Endothelial cell of umbilical vein (primary cell): ENCODE results near the gene NUDT5. TPM values are rescaled to one million over a fixed set of nuclear protein-coding genes. Genes with fewer than 3 reads are reported as not detected.

Experiments
- BruUV-seq: library from RNA; stranded (reverse); fragments of 400-500 nt; replicated peaks from 2 replicates; lab custom pipeline; 2021; lab: Mats Ljungman, UMichigan
- CTCF ChIA-PET: fragments of 300-600, 350-600 bp; sonication (Branson Sonifier 250); formaldehyde crosslinking; loops from one replicate; lab custom pipeline; 2021; ENCODE audit warnings: antibody characterized with exemption, inconsistent platforms; lab: Charles Lee
- POLR2A ChIA-PET: fragments of 300-600, 350-600 bp; sonication (Branson Sonifier 250); formaldehyde crosslinking; loops from one replicate; lab custom pipeline; 2021; ENCODE audit warnings: antibody characterized with exemption, inconsistent platforms; lab: Charles Lee
- DNase-seq: peaks from one replicate; pipeline ENCODE4 v3.0.0-alpha.2; 2011; ENCODE audit warnings: low read depth, low spot score
- FAIRE-seq: peaks from 2 replicates; lab custom pipeline; 2011; peaks lifted over from hg19 to GRCh38; lab: Jason Lieb, UNC
- H2AFZ ChIP-seq: 2 replicates; pipeline ENCODE4 v1.6.0; 2012; ENCODE audit warnings: low read depth, low read length, control low read depth, inconsistent platforms
- H3K27ac ChIP-seq: 2 replicates; pipeline ENCODE4 v1.5.1; 2011; ENCODE audit warnings: low read depth, mild to moderate bottlenecking, control low read depth, low read length, moderate library complexity; ENCODE audit not compliant: insufficient read depth
- H3K27me3 ChIP-seq, 2 experiments: 2 replicates each; pipeline versions ENCODE4 v1.6.0 to v1.6.1; 2011; ENCODE audit warnings: low read length in 2 of 2, mixed read lengths in 1 of 2; ENCODE audit not compliant: control insufficient read depth in 2 of 2, insufficient read depth in 2 of 2
- H3K36me3 ChIP-seq, 2 experiments: 2 replicates in 1 of 2; 3 replicates in 1 of 2; pipeline ENCODE4 v1.5.1; 2011; ENCODE audit warnings: low read length in 2 of 2, mild to moderate bottlenecking in 1 of 2, moderate library complexity in 1 of 2; ENCODE audit not compliant: control insufficient read depth in 2 of 2, insufficient read depth in 2 of 2; ENCODE audit errors: extremely low read depth in 1 of 2
- H3K4me1 ChIP-seq: 3 replicates; pipeline ENCODE4 v1.5.1; 2011; ENCODE audit warnings: mild to moderate bottlenecking, low read length; ENCODE audit not compliant: control insufficient read depth, insufficient read depth; ENCODE audit errors: extremely low read depth
- H3K4me2 ChIP-seq: 2 replicates; pipeline ENCODE4 v1.6.1; 2011; ENCODE audit warnings: low read length, control low read depth, mixed read lengths; ENCODE audit not compliant: insufficient read depth
- H3K4me3 ChIP-seq, 3 experiments: fragments of 200-600 bp in 1 of 3; sonication (generic), shearing (Covaris generic) in 1 of 3; replicated peaks in 1 of 3; 2 replicates each; pipeline ENCODE4 v1.5.1; 2011 to 2016; ENCODE audit warnings: control low read depth in 3 of 3, low read length in 3 of 3, mild to moderate bottlenecking in 2 of 3, inconsistent platforms in 1 of 3, low read depth in 1 of 3, moderate library complexity in 1 of 3; ENCODE audit not compliant: insufficient read depth in 1 of 3
- H3K79me2 ChIP-seq: 2 replicates; pipeline ENCODE4 v1.6.0; 2012; ENCODE audit warnings: low read length, inconsistent platforms; ENCODE audit not compliant: control insufficient read depth, insufficient read depth
- H3K9ac ChIP-seq: replicated peaks from 2 replicates; pipeline ENCODE3; 2011; ENCODE audit warnings: low read length, control low read depth; ENCODE audit not compliant: insufficient read depth; ENCODE audit errors: extremely low read depth
- H3K9me1 ChIP-seq: replicated peaks from 3 replicates; pipeline ENCODE4 v1.6.0; 2011; ENCODE audit warnings: mild to moderate bottlenecking, low read length; ENCODE audit not compliant: control insufficient read depth, insufficient read depth; ENCODE audit errors: extremely low read depth
- H3K9me3 ChIP-seq: replicated peaks from 2 replicates; pipeline ENCODE4 v1.5.1; 2012; ENCODE audit warnings: low read length, inconsistent platforms; ENCODE audit not compliant: control insufficient read depth, insufficient read depth
- H4K20me1 ChIP-seq: replicated peaks from 2 replicates; pipeline ENCODE3; 2011; ENCODE audit warnings: mild to moderate bottlenecking, low read length; ENCODE audit not compliant: control insufficient read depth, insufficient read depth; ENCODE audit errors: extremely low read depth
- CTCF ChIP-seq, 2 donors: IDR thresholded peaks; 1 replicate in 1 of 2; 2 replicates in 1 of 2; pipeline ENCODE4 v1.5.1; 2011; ENCODE audit warnings: low read length in 2 of 2, mild to moderate bottlenecking in 2 of 2, moderate library complexity in 2 of 2, control low read depth in 1 of 2, inconsistent platforms in 1 of 2, low read depth in 1 of 2; ENCODE audit not compliant: insufficient read depth in 1 of 2; ENCODE audit errors: extremely low read depth in 1 of 2
- EZH2 ChIP-seq: IDR thresholded peaks from 2 replicates; pipeline ENCODE4 v1.6.1; 2012; ENCODE audit warnings: borderline replicate concordance, low read depth, mild to moderate bottlenecking, moderate library complexity, low read length, inconsistent platforms; ENCODE audit not compliant: severe bottlenecking
- FOS ChIP-seq: IDR thresholded peaks from 2 replicates; pipeline ENCODE4 v1.6.1; 2011; ENCODE audit warnings: mild to moderate bottlenecking, low read length, moderate library complexity, borderline replicate concordance; ENCODE audit not compliant: insufficient read depth
- GATA2 ChIP-seq: IDR thresholded peaks from 2 replicates; pipeline ENCODE4 v1.7.0; 2011; ENCODE audit warnings: low read depth, mild to moderate bottlenecking, moderate library complexity, mixed read lengths, low read length; ENCODE audit not compliant: insufficient read length, insufficient read depth
- JUN ChIP-seq: IDR thresholded peaks from 2 replicates; pipeline ENCODE4 v1.6.1; 2011; ENCODE audit warnings: borderline replicate concordance, low read depth; ENCODE audit not compliant: insufficient read length, insufficient read depth
- MAX ChIP-seq: IDR thresholded peaks from 2 replicates; pipeline ENCODE4 v1.6.1; 2011; ENCODE audit not compliant: insufficient read depth, insufficient read length
- MYC ChIP-seq: IDR thresholded peaks from one replicate; pipeline ENCODE4 v1.6.1; 2011; ENCODE audit warnings: mild to moderate bottlenecking, low read depth, low read length
- POLR2AphosphoS5 ChIP-seq: IDR thresholded peaks from 2 replicates; pipeline ENCODE4 v1.6.1; 2012; ENCODE audit warnings: low read depth, mild to moderate bottlenecking, control low read depth, low read length, moderate library complexity; ENCODE audit not compliant: insufficient read depth
- dilution Hi-C: fragments of 300-500 bp; cut with MboI; formaldehyde crosslinking; loops from one replicate; pipeline ENCODE4 v1.15.0; 2019; ENCODE audit warnings: low sequenced_read_pairs; ENCODE audit not compliant: extremely low pct_ligation_motif_present
- intact Hi-C: fragments of 100-400 bp; cut with micrococcal nuclease; formaldehyde crosslinking; loops from one replicate; pipeline ENCODE4 v1.10.0; 2022
- polyA plus RNA-seq, 4 experiments: library from polyadenylated mRNA; depleted of rRNA in 3 of 4; stranded (reverse) in 3 of 4; unstranded in 1 of 4; fragments of >200 nt; gene quantifications; 2 replicates each; pipeline versions ENCODE4 v1.2.1 to v1.2.3, GENCODE V29; 2011 to 2012; ENCODE audit warnings: missing spikeins in 1 of 4
- total RNA-seq: library from RNA; stranded (reverse); gene quantifications from 2 replicates; pipeline ENCODE4 v1.2.3, GENCODE V29; 2021

NUDT5 gene
- total and polyA plus RNA-seq, 2 donors (not counting 3 experiments of a cell fraction or from before 2014, with no cell fraction given) = 81.8 to 87.8 TPM

GRCh38 chr10:12156367-12157123, 39.1 kb downstream of the NUDT5 start:
- H3K9me3 ChIP-seq = no peaks in the 10 kb centered on the region
- no peak for TF ChIP-seq CTCF (IDR thresholded peaks at IDR 0.05; ENCODE audit: extremely low read depth in 1 of 2, insufficient read depth in 1 of 2, low read depth in 1 of 2, low read length in 2 of 2)
- no peak for TF ChIP-seq MAX
- TF ChIP-seq JUN = no peak
- TF ChIP-seq POLR2AphosphoS5 = no peak
- no peak for TF ChIP-seq MYC
- TF ChIP-seq FOS = no peak
- no peak for TF ChIP-seq GATA2
- TF ChIP-seq EZH2 = no peak
- DNase-seq (no peak), FAIRE-seq (no peak)
- ChIA-PET POLR2A (no interaction called here), CTCF (no interaction called here)
- no peak overlapping the region for H3K4me3 ChIP-seq
- H3K36me3 ChIP-seq = peaks cover 5 to 6% of the 10 kb centered on the region in 2 experiments
- BruUV-seq = no TSS peak
- intact Hi-C loops (no loop called here), dilution Hi-C loops (no loop called here)
- H2AFZ ChIP-seq = no peak overlapping the region
- H3K4me2 ChIP-seq = no peak overlapping the region
- H3K27ac ChIP-seq = no peak overlapping the region
- H3K27me3 ChIP-seq = no peaks in the 10 kb centered on the region
- no peaks in the 10 kb centered on the region for H4K20me1 ChIP-seq
- H3K9me1 ChIP-seq = no peaks in the 10 kb centered on the region
- no peak overlapping the region for H3K9ac ChIP-seq
- H3K4me1 ChIP-seq = no peaks in the 10 kb centered on the region
- no peaks in the 10 kb centered on the region for H3K79me2 ChIP-seq
